A549 (cell line): ENCODE results near the gene RFPL2.

Experiments used
- CTCF ChIP-seq: fragments of >200 bp; sonication (Bioruptor Twin); formaldehyde crosslinking; IDR thresholded peaks from 3 replicates; pipeline ENCODE4 v1.5.1; 2016
- EHMT2 ChIP-seq: fragments of 200-600 bp; sonication (generic); IDR thresholded peaks from 2 replicates; pipeline ENCODE4 v1.6.1; 2016; ENCODE audit warnings: antibody characterized with exemption, low read depth, mild to moderate bottlenecking, moderate library complexity
- FOXS1 ChIP-seq: fragments of 250-450 bp; sonication (Bioruptor Pico); IDR thresholded peaks from 2 replicates; pipeline ENCODE4 v1.5.0; 2020; ENCODE audit warnings: mild to moderate bottlenecking, moderate library complexity
- KDM1A ChIP-seq: fragments of 200-600 bp; sonication (generic); IDR thresholded peaks from 2 replicates; pipeline ENCODE4 v1.6.1; 2016; ENCODE audit warnings: low read depth, mild to moderate bottlenecking
- RCOR1 ChIP-seq: fragments of 150-350 bp; IDR thresholded peaks from 2 replicates; pipeline ENCODE4 v1.6.1; 2014; ENCODE audit warnings: antibody characterized with exemption, low read length, low read depth
- TP53 ChIP-seq: fragments of 250-450 bp; sonication (Bioruptor Pico); IDR thresholded peaks from 2 replicates; pipeline ENCODE4 v1.5.0; 2021; ENCODE audit warnings: mild to moderate bottlenecking, moderate library complexity

GRCh38 chr22:32183625-32184024 is 21.2 kb downstream of the RFPL2 start:
- TF ChIP-seq CTCF (no peak), EHMT2 (no peak), FOXS1 (CRISPR knock-in tag) (no peak), RCOR1 (no peak), KDM1A (no peak), TP53 (CRISPR knock-in tag) (no peak)
